ENCODE results near the gene PCBP3.

PCBP3 gene

GRCh38 chr21:45745256-45745655 lies 101.7 kb downstream of the PCBP3 start:
- no peaks in the 10 kb centered on the region for H3K36me3 ChIP-seq (ENCODE audit: insufficient read depth)
- H3K4me2 ChIP-seq = no peak overlapping the region

GRCh38 chr21:45747233-45747766 lies 103.8 kb downstream of the PCBP3 start:
- H3K27me3 ChIP-seq (ENCODE audit: insufficient read depth, low read depth) = peaks cover 6% of the 10 kb centered on the region; the same call in 1 of the 2 replicates
- TF ChIP-seq CTCF (conservative IDR thresholded peaks at IDR 0.05; ENCODE audit: low read depth, low read length) = no peak
- H3K4me3 ChIP-seq (IDR thresholded peaks at IDR 0.05; ENCODE audit: insufficient read depth, low read depth, low read length) = no peak overlapping the region
- no peak overlapping the region for H3K27ac ChIP-seq
- no peak overlapping the region for H3K9ac ChIP-seq
- no peaks in the 10 kb centered on the region for H4K20me1 ChIP-seq (ENCODE audit: insufficient read depth)
- H3K79me2 ChIP-seq (ENCODE audit: insufficient read depth, low read depth) = no peaks in the 10 kb centered on the region
- H3K36me3 ChIP-seq (ENCODE audit: insufficient read depth) = no peaks in the 10 kb centered on the region
- H2AFZ ChIP-seq (ENCODE audit: low read depth) = no peak overlapping the region
- no peak overlapping the region for H3K4me2 ChIP-seq
- no peaks in the 10 kb centered on the region for H3K4me1 ChIP-seq (ENCODE audit: low read depth, poor library complexity, severe bottlenecking)

More at GRCh38 chr21:45745256-45745655, 101.7 kb downstream of the PCBP3 start:
- no peaks in the 10 kb centered on the region for H3K4me1 ChIP-seq (ENCODE audit: low read depth, poor library complexity, severe bottlenecking)
- no peak for TF ChIP-seq CTCF (conservative IDR thresholded peaks at IDR 0.05; ENCODE audit: low read depth, low read length)
- no peaks in the 10 kb centered on the region for H3K79me2 ChIP-seq (ENCODE audit: insufficient read depth, low read depth)
- H2AFZ ChIP-seq (ENCODE audit: low read depth) = no peak overlapping the region
- no peak overlapping the region for H3K4me3 ChIP-seq (IDR thresholded peaks at IDR 0.05; ENCODE audit: insufficient read depth, low read depth, low read length)
- no peak overlapping the region for H3K9ac ChIP-seq
- peaks cover 12% of the 10 kb centered on the region; the same call in 1 of the 2 replicates for H3K27me3 ChIP-seq (ENCODE audit: insufficient read depth, low read depth)
- no peaks in the 10 kb centered on the region for H4K20me1 ChIP-seq (ENCODE audit: insufficient read depth)
- no peak overlapping the region for H3K27ac ChIP-seq

GRCh38 chr21:45747802-45748445 lies 104.4 kb downstream of the PCBP3 start:
- Histone ChIP-seq H3K36me3 (ENCODE audit: insufficient read depth) (no peaks in the 10 kb centered on the region), H3K4me3 (IDR thresholded peaks at IDR 0.05; ENCODE audit: insufficient read depth, low read depth, low read length) (no peak overlapping the region), H3K9ac (no peak overlapping the region), H3K27ac (no peak overlapping the region), H2AFZ (ENCODE audit: low read depth) (no peak overlapping the region), H4K20me1 (ENCODE audit: insufficient read depth) (no peaks in the 10 kb centered on the region), H3K4me2 (no peak overlapping the region), H3K27me3 (ENCODE audit: insufficient read depth, low read depth) (peaks cover 6% of the 10 kb centered on the region; the same call in 1 of the 2 replicates), H3K79me2 (ENCODE audit: insufficient read depth, low read depth) (no peaks in the 10 kb centered on the region), H3K4me1 (ENCODE audit: low read depth, poor library complexity, severe bottlenecking) (no peaks in the 10 kb centered on the region)
- TF ChIP-seq CTCF (conservative IDR thresholded peaks at IDR 0.05; ENCODE audit: low read depth, low read length) = no peak

GRCh38 chr21:45748593-45748992 lies 105.1 kb downstream of the PCBP3 start:
- Histone ChIP-seq H3K27ac (no peak overlapping the region), H3K79me2 (ENCODE audit: insufficient read depth, low read depth) (no peaks in the 10 kb centered on the region), H3K4me1 (ENCODE audit: low read depth, poor library complexity, severe bottlenecking) (no peaks in the 10 kb centered on the region)

More at GRCh38 chr21:45748593-45748992, 105.1 kb downstream of the PCBP3 start:
- Histone ChIP-seq H3K4me2 (no peak overlapping the region), H2AFZ (ENCODE audit: low read depth) (no peak overlapping the region), H3K27me3 (ENCODE audit: insufficient read depth, low read depth) (peaks cover 6% of the 10 kb centered on the region; the same call in 1 of the 2 replicates), H3K9ac (no peak overlapping the region), H3K36me3 (ENCODE audit: insufficient read depth) (no peaks in the 10 kb centered on the region), H4K20me1 (ENCODE audit: insufficient read depth) (no peaks in the 10 kb centered on the region), H3K4me3 (IDR thresholded peaks at IDR 0.05; ENCODE audit: insufficient read depth, low read depth, low read length) (no peak overlapping the region)
- TF ChIP-seq CTCF (conservative IDR thresholded peaks at IDR 0.05; ENCODE audit: low read depth, low read length) = no peak
